ENCODE measurements around the gene IL1RAP.

Gene IL1RAP

GRCh38 chr3:190533511-190534281, 19.8 kb downstream of the IL1RAP start:
- Histone ChIP-seq H3K4me3 (ENCODE audit: low read depth, low read length) (no peak overlapping the region), H3K9ac (ENCODE audit: low read depth, low read length) (no peak overlapping the region), H3K4me1 (ENCODE audit: control insufficient read depth, insufficient read depth, low read length) (peaks cover 5% of the 10 kb centered on the region)

GRCh38 chr3:190534386-190534785, 20.5 kb downstream of the IL1RAP start:
- Histone ChIP-seq H3K9ac (ENCODE audit: low read depth, low read length) (no peak overlapping the region), H3K4me3 (ENCODE audit: low read depth, low read length) (no peak overlapping the region), H3K9me3 (ENCODE audit: control insufficient read depth, insufficient read depth, low read length) (no peaks in the 10 kb centered on the region), H3K36me3 (ENCODE audit: control insufficient read depth, insufficient read depth, low read length) (no peaks in the 10 kb centered on the region), H3K27me3 (ENCODE audit: control insufficient read depth, insufficient read depth, low read length) (peaks cover 25% of the 10 kb centered on the region), H3K4me1 (ENCODE audit: control insufficient read depth, insufficient read depth, low read length) (peaks cover 7% of the 10 kb centered on the region)

More at GRCh38 chr3:190533511-190534281, 19.8 kb downstream of the IL1RAP start:
- Histone ChIP-seq H3K27me3 (ENCODE audit: control insufficient read depth, insufficient read depth, low read length) (peaks cover 18% of the 10 kb centered on the region), H3K36me3 (ENCODE audit: control insufficient read depth, insufficient read depth, low read length) (no peaks in the 10 kb centered on the region), H3K9me3 (ENCODE audit: control insufficient read depth, insufficient read depth, low read length) (no peaks in the 10 kb centered on the region)

- peaks cover 7% of the 10 kb centered on the region for H3K4me1 ChIP-seq (ENCODE audit: control insufficient read depth, insufficient read depth, low read length)
- peaks cover 30% of the 10 kb centered on the region for H3K27me3 ChIP-seq (ENCODE audit: control insufficient read depth, insufficient read depth, low read length)
- H3K9me3 ChIP-seq (ENCODE audit: control insufficient read depth, insufficient read depth, low read length): no peaks in the 10 kb centered on the region
- no peak overlapping the region for H3K9ac ChIP-seq (ENCODE audit: low read depth, low read length)
- H3K4me3 ChIP-seq (ENCODE audit: low read depth, low read length): no peak overlapping the region
- no peaks in the 10 kb centered on the region for H3K36me3 ChIP-seq (ENCODE audit: control insufficient read depth, insufficient read depth, low read length)
Observed at GRCh38 chr3:190534986-190535385, 21.1 kb downstream of the IL1RAP start.

GRCh38 chr3:190537146-190537545, 23.3 kb downstream of the IL1RAP start:
- no peak overlapping the region for H3K4me3 ChIP-seq (ENCODE audit: low read depth, low read length)
- peaks cover 51% of the 10 kb centered on the region for H3K27me3 ChIP-seq (ENCODE audit: control insufficient read depth, insufficient read depth, low read length)
- H3K36me3 ChIP-seq (ENCODE audit: control insufficient read depth, insufficient read depth, low read length): no peaks in the 10 kb centered on the region
- peaks cover 7% of the 10 kb centered on the region for H3K4me1 ChIP-seq (ENCODE audit: control insufficient read depth, insufficient read depth, low read length)
- H3K9ac ChIP-seq (ENCODE audit: low read depth, low read length): no peak overlapping the region
- no peaks in the 10 kb centered on the region for H3K9me3 ChIP-seq (ENCODE audit: control insufficient read depth, insufficient read depth, low read length)

GRCh38 chr3:190538288-190538687, 24.4 kb downstream of the IL1RAP start:
- H3K36me3 ChIP-seq (ENCODE audit: control insufficient read depth, insufficient read depth, low read length): no peaks in the 10 kb centered on the region
- no peaks in the 10 kb centered on the region for H3K9me3 ChIP-seq (ENCODE audit: control insufficient read depth, insufficient read depth, low read length)
- peaks cover 7% of the 10 kb centered on the region for H3K4me1 ChIP-seq (ENCODE audit: control insufficient read depth, insufficient read depth, low read length)
- peaks cover 63% of the 10 kb centered on the region for H3K27me3 ChIP-seq (ENCODE audit: control insufficient read depth, insufficient read depth, low read length)
- H3K9ac ChIP-seq (ENCODE audit: low read depth, low read length): no peak overlapping the region
- no peak overlapping the region for H3K4me3 ChIP-seq (ENCODE audit: low read depth, low read length)

GRCh38 chr3:190539526-190539925, 25.6 kb downstream of the IL1RAP start:
- peaks cover 75% of the 10 kb centered on the region for H3K27me3 ChIP-seq (ENCODE audit: control insufficient read depth, insufficient read depth, low read length)
- no peak overlapping the region for H3K4me3 ChIP-seq (ENCODE audit: low read depth, low read length)
- no peak overlapping the region for H3K9ac ChIP-seq (ENCODE audit: low read depth, low read length)

GRCh38 chr3:190541008-190541407, 27.1 kb downstream of the IL1RAP start:
- H3K4me1 ChIP-seq (ENCODE audit: control insufficient read depth, insufficient read depth, low read length): peaks cover 7% of the 10 kb centered on the region
- peaks cover 88% of the 10 kb centered on the region for H3K27me3 ChIP-seq (ENCODE audit: control insufficient read depth, insufficient read depth, low read length)
- no peaks in the 10 kb centered on the region for H3K36me3 ChIP-seq (ENCODE audit: control insufficient read depth, insufficient read depth, low read length)
- H3K9me3 ChIP-seq (ENCODE audit: control insufficient read depth, insufficient read depth, low read length): no peaks in the 10 kb centered on the region
- no peak overlapping the region for H3K4me3 ChIP-seq (ENCODE audit: low read depth, low read length)
- H3K9ac ChIP-seq (ENCODE audit: low read depth, low read length): no peak overlapping the region

More at GRCh38 chr3:190539526-190539925, 25.6 kb downstream of the IL1RAP start:
- no peaks in the 10 kb centered on the region for H3K9me3 ChIP-seq (ENCODE audit: control insufficient read depth, insufficient read depth, low read length)
- no peaks in the 10 kb centered on the region for H3K36me3 ChIP-seq (ENCODE audit: control insufficient read depth, insufficient read depth, low read length)
- H3K4me1 ChIP-seq (ENCODE audit: control insufficient read depth, insufficient read depth, low read length): peaks cover 7% of the 10 kb centered on the region

GRCh38 chr3:190541560-190541959, 27.7 kb downstream of the IL1RAP start:
- Histone ChIP-seq H3K4me3 (ENCODE audit: low read depth, low read length) (no peak overlapping the region), H3K27me3 (ENCODE audit: control insufficient read depth, insufficient read depth, low read length) (peaks cover 88% of the 10 kb centered on the region), H3K4me1 (ENCODE audit: control insufficient read depth, insufficient read depth, low read length) (peaks cover 7% of the 10 kb centered on the region)

GRCh38 chr3:190542846-190543245, 29.0 kb downstream of the IL1RAP start:
- Histone ChIP-seq H3K4me1 (ENCODE audit: control insufficient read depth, insufficient read depth, low read length) (peaks cover 7% of the 10 kb centered on the region), H3K36me3 (ENCODE audit: control insufficient read depth, insufficient read depth, low read length) (no peaks in the 10 kb centered on the region), H3K9ac (ENCODE audit: low read depth, low read length) (no peak overlapping the region), H3K4me3 (ENCODE audit: low read depth, low read length) (no peak overlapping the region), H3K9me3 (ENCODE audit: control insufficient read depth, insufficient read depth, low read length) (no peaks in the 10 kb centered on the region), H3K27me3 (ENCODE audit: control insufficient read depth, insufficient read depth, low read length) (peaks cover 81% of the 10 kb centered on the region)

More at GRCh38 chr3:190541560-190541959, 27.7 kb downstream of the IL1RAP start:
- Histone ChIP-seq H3K9ac (ENCODE audit: low read depth, low read length) (no peak overlapping the region), H3K36me3 (ENCODE audit: control insufficient read depth, insufficient read depth, low read length) (no peaks in the 10 kb centered on the region), H3K9me3 (ENCODE audit: control insufficient read depth, insufficient read depth, low read length) (no peaks in the 10 kb centered on the region)

- Histone ChIP-seq H3K27me3 (ENCODE audit: control insufficient read depth, insufficient read depth, low read length) (peaks cover 73% of the 10 kb centered on the region), H3K9ac (ENCODE audit: low read depth, low read length) (no peak overlapping the region), H3K4me1 (ENCODE audit: control insufficient read depth, insufficient read depth, low read length) (peaks cover 3% of the 10 kb centered on the region), H3K9me3 (ENCODE audit: control insufficient read depth, insufficient read depth, low read length) (no peaks in the 10 kb centered on the region), H3K36me3 (ENCODE audit: control insufficient read depth, insufficient read depth, low read length) (no peaks in the 10 kb centered on the region), H3K4me3 (ENCODE audit: low read depth, low read length) (no peak overlapping the region)
Observed at GRCh38 chr3:190543671-190544070, 29.8 kb downstream of the IL1RAP start.

- Histone ChIP-seq H3K9me3 (ENCODE audit: control insufficient read depth, insufficient read depth, low read length) (no peaks in the 10 kb centered on the region), H3K9ac (ENCODE audit: low read depth, low read length) (no peak overlapping the region), H3K27me3 (ENCODE audit: control insufficient read depth, insufficient read depth, low read length) (peaks cover 59% of the 10 kb centered on the region), H3K36me3 (ENCODE audit: control insufficient read depth, insufficient read depth, low read length) (no peaks in the 10 kb centered on the region), H3K4me3 (ENCODE audit: low read depth, low read length) (no peak overlapping the region), H3K4me1 (ENCODE audit: control insufficient read depth, insufficient read depth, low read length) (no peaks in the 10 kb centered on the region)
Observed at GRCh38 chr3:190545191-190545590, 31.3 kb downstream of the IL1RAP start.

- H3K4me1 ChIP-seq (ENCODE audit: control insufficient read depth, insufficient read depth, low read length): no peaks in the 10 kb centered on the region
- no peaks in the 10 kb centered on the region for H3K36me3 ChIP-seq (ENCODE audit: control insufficient read depth, insufficient read depth, low read length)
- H3K4me3 ChIP-seq (ENCODE audit: low read depth, low read length): no peak overlapping the region
- H3K9ac ChIP-seq (ENCODE audit: low read depth, low read length): no peak overlapping the region
- no peaks in the 10 kb centered on the region for H3K9me3 ChIP-seq (ENCODE audit: control insufficient read depth, insufficient read depth, low read length)
- H3K27me3 ChIP-seq (ENCODE audit: control insufficient read depth, insufficient read depth, low read length): peaks cover 41% of the 10 kb centered on the region
Observed at GRCh38 chr3:190546881-190547510, 33.1 kb downstream of the IL1RAP start.

Data from iPS-15b (cell line).